Heart left ventricle (tissue), 13 donors: ENCODE measurements around the gene ZDHHC11B.
"Not testable (repeated sequence)": the region's sequence is repeated elsewhere in the genome, so short reads cannot be mapped to it uniquely, and the experiment has no call there.

Source experiments
- CTCF ChIP-seq, 12 donors: fragments of 200-600 bp; sonication (generic) in 4 of 12; IDR thresholded peaks; one replicate each; pipeline versions ENCODE4 v1.5.0 to v1.8.0; 2018 to 2022; ENCODE audit warnings: antibody characterized with exemption in 12 of 12, mild to moderate bottlenecking in 5 of 12
- POLR2A ChIP-seq, 2 donors: fragments of 450-650 bp; IDR thresholded peaks; one replicate each; pipeline ENCODE4 v1.6.1; 2017; ENCODE audit warnings: antibody characterized with exemption in 2 of 2, mild to moderate bottlenecking in 2 of 2, moderate library complexity in 2 of 2
- donor health status: ischemic (EF 13 %, LVEDD 7.1; RV severe dilation, severe dysfunction).
- donor health status: DM: no; HTN: yes; CAD: no.
- donor health status: DM: no; HTN: no; CAD: no.
- donor health status: ischemic (EF 25% LVEDD 6.9; RV normal size, moderate dysfunction).
- donor health status: ischemic (EF 25% LVEDD 5.7; RV mildly dilated, moderate dysfunction).
- donor health status: ischemic (EF 35%, LVEDD 5.7; RV mildly dilated, moderate dysfunction).
- donor health status: nonischemic (EF 11% LVEDD 7.7; RV severe dilation, severe dysfunction).
- donor health status: DM: yes; HTN: yes; CAD: no.
- donor health status: PGD.
- donor health status: ischemic (EF 29% LVEDD 5.4; RV normal size, mild dysfunction).
- donor health status: nonischemic (EF 23%, LVEDD 6.1; RV moderate dilation, normal function).

- TF ChIP-seq CTCF, POLR2A (IDR thresholded peaks at IDR 0.05): not testable (repeated sequence)
These were observed 97.6 kb downstream of the ZDHHC11B start for GRCh38 chr5:686936-687335.
